ENCODE results near the gene ABCC10.
"Not testable (repeated sequence)": the region's sequence is repeated elsewhere in the genome, so short reads cannot be mapped to it uniquely, and the experiment has no call there.

The ABCC10 gene

DNA sequence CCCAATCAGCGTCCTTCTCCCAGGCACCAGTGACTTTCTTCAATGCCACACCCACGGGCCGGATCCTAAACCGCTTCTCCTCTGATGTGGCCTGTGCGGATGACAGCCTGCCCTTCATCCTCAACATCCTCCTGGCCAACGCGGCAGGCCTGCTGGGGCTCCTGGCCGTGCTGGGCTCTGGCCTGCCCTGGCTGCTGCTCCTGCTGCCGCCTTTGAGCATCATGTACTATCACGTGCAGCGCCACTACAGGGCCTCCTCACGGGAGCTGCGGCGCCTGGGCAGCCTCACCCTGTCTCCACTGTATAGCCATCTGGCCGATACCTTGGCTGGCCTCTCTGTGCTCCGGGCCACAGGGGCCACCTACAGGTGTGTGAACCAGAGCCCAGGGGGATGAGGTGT, 18.2 kb downstream of the ABCC10 start:
- no peak for DNase-seq

DNA sequence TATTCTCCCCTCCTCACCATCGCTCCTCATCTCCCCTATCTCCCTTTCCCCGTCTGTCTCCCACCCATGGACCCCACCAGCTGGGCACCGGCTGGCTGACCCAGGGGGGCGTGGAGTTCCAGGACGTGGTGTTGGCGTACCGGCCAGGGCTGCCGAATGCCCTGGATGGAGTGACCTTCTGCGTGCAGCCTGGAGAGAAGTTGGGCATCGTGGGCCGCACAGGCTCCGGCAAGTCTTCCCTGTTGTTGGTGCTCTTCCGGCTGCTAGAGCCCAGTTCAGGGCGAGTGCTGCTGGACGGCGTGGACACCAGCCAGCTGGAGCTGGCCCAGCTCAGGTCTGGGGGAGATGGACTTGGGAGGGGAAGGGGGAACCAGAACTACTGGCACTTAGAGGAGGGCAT, 20.3 kb downstream of the ABCC10 start:
- no peak for DNase-seq

DNA sequence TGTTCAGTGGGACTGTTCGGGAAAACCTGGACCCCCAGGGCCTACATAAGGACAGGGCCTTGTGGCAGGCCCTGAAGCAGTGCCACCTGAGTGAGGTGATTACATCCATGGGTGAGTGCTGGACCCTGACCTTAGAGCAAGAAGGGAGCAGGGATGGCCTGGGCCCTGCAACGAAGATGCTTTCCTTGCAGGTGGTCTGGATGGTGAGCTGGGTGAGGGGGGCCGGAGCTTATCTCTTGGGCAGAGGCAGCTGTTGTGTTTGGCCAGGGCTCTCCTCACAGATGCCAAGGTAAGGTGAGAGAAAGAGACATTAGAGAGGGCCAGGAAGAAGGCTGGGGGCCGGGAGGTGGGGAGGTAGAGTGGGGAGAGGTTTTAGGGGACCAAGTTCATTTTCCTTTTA, 21.6 kb downstream of the ABCC10 start:
- DNase-seq: no peak

DNA sequence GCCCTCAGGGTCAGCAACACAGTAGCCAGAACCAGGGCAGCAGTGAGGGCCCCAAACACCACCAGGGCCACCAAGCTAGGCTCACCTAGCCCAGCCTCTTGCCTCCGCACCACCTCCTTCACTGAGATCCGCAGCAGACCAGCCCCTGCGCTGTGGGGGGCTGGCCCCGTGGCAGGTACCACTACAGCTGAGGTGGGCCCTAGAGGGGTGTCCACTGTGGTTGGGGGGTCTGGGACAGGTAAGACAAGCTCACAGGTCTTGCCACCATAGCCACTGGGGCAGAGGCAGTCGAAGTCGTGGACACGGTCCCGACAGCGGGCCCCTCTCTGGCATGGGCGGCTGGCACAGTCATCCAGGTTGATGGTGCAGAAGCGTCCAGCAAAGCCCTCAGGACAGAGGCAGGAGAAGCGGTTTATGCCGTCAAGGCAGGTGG, 23.4 kb downstream of the ABCC10 start:
- no peak for DNase-seq

DNA sequence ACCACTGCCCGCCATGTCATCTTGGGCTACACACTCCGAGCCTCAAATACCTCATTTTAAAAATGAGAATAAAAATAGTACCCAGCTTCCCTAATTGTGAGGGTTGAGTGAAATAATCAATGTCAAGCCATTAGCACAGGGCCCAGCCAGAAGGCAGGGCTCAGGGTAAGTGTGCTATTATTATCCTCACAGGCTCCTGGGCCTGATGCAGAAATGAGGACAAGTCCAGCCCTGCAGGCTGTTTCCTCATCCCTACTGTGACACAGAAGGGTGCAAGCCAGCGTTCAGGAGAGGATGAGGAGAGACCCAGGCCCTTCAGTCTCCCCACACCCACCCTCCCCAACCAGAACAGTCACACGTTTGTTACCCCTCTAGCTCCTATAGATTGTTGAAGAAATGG, 24.0 kb downstream of the ABCC10 start:
- no peak for DNase-seq

DNA sequence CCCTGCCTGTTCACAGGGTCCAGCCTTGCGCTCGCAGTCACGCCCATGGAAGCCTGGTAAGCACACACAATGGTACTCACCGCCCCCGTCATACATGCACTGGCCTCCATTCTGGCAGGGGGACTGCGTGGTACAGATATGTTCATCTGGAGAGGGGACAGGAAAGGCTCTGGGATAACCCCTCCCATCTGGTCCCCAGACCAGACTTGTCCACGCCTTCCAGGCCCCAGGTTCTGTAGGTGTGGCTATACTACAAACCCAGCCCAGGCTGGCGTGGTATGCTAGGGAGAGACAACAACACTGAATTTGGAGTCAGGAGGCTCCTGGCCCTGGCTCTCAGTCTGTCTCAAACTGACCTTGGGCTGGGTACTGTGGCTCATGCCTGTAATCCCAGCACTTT, 24.6 kb downstream of the ABCC10 start:
- no peak for DNase-seq

DNA sequence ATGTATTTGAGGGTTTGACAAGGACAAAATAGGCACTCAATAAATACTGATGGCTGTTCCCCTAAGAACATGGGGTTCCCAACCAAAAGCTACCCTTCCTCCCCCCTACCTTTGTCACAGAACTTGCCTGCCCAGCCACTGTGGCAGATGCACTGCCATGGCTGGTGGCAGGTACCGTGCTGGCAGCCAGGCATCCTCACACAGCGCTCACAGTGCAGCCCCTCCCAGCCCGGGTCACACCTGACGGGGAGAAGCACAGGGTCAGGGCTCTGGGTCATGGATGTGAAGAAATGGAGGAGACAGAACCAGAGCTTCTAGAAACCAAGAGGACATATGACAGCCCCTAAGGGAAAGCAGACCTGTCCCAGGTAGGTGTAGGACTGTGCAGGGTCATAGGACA, 25.6 kb downstream of the ABCC10 start:
- DNase-seq: no peak

DNA sequence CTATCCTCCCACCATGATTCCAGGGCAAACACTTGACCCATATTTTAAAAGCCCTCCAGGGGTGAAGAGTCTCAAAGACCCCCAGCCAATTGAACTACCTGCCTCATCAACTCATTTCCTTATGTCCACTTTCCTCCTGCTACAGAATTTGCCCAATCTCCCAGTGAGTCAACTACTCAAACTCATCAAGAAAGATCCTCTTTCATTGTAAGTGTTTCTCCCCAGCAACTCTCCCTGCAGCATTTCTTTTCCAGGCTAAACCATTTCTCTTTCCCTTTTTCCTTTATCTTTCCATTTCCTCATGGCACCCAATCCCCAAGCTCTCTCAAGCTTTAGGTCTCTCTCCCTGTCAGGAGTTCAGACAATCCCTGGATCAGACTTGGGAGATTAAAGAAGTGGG, 26.5 kb downstream of the ABCC10 start:
- no peak for DNase-seq

DNA sequence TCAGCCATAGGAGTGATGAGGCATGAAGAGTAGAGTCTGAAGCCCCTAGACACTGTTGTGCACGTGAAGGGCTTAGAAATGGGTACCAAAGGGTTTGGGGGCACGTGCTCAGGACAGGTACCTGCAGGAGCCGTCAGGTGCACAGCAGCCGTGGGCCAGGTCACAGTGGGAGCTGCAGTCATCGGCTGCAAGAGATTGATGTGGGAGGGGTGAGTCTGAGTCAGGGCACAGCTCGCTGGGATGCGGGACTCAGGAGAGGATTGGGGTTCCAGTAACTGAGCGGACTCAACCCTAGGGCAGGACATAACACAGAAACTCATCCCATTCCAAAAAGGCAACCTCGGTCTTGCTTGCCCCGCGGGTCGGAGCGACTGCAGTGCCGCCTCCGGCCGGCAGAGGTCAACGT, 27.0 kb downstream of the ABCC10 start:
- peak; percentile 74 for DNase-seq

DNA sequence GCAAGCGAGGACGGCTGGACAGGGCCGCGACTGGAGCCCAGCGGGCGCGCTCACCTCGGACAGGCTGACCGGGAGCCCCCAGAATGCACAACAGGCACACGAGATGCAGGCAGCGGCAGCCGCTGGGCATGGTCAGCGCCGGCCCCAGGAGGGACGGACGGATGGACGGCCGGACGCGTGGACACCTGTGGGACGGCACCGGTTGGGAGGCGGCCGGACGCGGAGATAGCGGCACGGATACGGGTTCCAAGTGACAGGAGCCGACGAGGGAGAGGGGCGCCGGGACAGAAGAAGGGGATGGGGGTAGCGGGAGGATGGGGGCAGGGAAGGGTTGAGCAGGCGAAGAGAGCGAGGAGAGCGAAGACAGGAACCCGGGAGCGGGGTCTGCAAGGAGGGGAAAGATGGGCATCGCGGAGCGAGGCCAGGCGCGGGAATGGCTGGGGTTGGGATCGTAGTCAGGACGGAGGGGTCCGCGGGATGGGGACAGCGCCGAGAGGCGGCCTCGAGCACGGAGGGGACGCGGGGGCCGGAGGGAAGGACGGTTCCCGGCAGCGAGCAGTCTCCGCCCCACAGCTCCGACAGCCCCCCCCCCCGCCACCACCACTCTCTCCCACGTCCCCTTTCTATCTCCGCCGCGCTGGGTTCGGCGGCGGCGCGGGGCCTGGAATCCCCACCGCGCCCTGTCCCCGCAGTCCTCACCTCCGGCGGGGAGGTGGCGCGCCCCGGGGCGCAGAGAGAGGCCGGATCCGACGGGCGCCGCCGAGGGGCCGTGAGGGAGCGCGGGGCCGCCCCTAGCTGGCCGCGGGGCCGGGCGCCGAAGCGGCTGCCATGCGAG, 27.6 kb downstream of the ABCC10 start:
- peak; percentile 56 for DNase-seq

DNA sequence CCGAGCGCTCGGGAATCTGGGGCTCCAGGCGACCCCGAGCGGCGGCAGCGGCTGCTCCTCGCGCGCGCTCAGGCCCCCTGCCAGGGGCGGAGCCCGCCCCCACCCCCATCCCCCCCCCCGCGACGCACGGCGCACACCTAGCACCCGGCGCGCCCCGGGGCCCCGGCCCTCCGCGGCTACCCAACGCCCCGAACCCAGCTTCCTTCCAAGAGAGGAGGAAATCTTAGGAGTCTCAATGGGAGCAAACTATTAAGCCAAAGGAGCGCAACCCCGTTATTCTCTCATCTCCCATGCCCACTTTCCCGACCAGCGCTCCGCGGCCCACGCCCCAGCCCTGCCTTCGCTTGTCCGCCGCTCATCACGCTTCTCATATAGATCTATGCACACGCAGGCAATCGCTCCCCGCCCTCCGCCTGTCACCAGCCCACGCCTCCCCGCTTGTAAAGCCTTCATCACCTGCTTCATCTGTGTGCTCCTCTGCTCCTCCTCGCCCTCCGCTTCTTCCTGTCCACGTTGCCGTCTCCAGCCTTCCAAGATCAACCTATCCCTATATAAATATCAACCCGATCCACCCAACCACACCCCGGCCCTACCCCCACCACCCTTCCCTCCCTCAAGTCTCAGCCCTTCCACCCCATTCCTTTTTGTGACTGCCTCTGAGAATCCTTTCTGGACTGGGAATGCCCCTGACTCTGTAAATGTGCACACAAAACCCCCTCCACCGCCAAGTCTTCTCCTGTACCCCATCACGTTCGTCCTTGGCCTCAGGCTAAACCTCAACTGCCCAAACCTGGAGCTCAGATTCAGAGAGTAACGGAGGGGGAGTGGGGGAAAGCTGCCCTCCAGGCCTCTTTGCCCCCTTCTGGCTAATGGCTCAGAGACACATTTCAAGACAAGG, 28.4 kb downstream of the ABCC10 start, which contains the start of gene DLK2:
DLK2 (minus strand) TSS at position 18 of the 898 bp plus-strand sequence. CDS start 723 bp downstream, outside the sequence.
- DNase-seq: peak; percentile 76

DNA sequence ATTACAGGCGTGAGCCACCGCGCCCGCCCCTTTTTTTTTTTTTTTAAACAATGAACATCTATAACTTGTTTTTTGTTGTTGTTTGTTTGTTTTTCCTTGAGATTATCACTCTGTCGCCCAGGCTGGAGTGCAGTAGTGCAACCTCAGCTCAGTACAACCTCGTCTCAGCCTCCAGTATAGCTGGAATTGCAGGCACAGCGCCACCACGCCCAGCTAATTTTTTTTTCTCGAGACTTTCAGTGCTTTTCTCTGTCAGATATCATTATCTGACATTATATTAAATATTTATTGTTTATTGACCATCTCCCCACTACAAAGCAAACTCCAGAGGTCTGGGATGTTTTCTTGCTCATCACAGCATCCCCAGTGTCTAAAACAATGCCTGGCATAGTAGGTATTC, 30.3 kb downstream of the ABCC10 start:
- DNase-seq: no peak

DNA sequence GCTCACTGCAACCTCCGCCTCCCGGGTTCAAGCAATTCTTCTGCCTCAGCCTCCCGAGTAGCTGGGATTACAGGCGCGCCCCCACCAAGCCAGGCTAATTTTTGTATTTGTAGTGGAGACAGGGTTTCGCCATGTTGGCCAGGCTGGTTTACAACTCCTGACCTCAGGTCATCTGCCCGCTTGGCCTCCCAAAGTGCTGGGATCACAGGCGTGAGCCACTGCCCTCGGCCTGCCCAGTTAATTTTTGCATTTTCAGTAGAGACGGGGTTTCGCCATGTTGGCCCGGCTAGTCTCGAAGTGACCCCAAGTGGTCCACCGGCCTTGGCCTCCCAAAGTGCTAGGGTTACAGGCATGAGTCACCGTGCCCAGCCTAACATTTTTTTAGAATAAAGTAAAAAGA, 30.8 kb downstream of the ABCC10 start:
- DNase-seq: not testable (repeated sequence)

DNA sequence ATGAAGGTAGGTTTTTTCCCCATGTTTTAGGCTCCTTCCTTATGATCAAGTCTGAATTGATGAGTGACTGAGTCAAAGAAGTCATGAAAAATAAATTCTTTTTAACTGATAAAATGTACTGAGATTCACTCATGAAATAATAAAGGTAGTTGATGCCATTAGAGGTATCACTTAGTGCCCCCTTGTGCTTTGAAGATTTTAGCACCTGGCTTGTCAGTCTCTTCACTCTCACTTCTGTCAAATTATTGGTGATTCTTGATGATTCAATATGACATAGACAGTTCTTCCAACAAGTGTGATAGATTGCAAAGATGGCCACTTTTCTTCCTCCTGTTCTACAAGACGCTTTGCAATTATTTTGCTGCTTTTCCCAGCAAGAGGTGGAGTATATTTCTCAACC, 32.2 kb downstream of the ABCC10 start:
- DNase-seq: no peak

DNA sequence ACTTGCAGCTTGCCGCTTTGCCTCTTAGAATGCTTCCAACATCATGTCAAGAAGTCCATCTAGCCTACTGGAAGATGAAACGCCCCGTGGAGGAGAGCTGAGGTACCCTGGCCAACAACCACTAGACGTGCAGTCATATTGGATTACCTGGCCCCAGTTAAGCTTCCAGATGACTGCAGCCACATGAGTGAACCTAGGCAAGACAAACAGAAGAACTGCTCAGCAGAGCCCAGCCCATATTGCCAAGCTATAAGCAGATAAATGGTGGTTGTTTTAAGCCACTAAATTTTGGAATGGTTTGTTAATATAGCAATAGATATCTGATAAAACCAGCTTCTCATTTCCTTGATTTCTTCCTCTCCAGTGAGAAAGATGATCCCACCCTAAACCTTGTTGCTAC, 32.7 kb downstream of the ABCC10 start:
- no peak for DNase-seq

DNA sequence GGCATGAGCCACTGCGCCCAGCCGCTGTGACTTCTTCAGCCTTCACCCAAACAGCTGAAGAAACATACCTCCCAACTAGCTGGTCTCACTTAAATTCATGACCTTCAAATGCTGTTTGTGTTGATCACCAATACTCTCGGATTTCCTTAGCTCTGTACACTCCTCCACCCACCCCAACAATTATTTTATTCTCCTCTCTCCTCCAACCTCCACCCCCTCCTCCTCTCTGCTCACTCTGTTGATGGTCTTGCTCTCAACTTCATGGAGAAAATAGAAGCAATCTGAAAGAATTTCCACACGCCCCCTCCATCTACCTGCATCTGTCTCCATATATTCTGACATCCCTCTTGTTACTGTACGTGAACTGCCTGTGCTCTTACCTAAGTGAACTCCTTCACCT, 34.6 kb downstream of the ABCC10 start:
- no peak for DNase-seq

DNA sequence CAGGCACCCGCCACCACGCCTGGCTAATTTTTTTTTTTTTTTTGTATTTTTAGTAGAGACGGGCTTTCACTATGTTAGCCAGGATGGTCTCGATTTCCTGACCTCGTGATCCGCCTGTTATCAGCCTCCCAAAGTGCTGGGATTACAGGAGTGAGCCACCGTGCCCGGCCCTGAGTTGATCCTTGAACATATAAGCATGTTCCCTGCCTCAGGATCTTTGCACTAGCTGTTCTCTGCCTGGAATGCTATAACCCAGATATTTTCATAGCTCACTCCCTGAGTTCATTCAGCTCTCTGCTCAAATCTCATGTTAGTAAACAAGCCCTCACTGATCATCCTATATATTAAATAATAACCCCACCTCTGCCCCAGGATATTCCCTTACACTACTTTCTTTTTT, 37.0 kb downstream of the ABCC10 start:
- no peak for DNase-seq

DNA sequence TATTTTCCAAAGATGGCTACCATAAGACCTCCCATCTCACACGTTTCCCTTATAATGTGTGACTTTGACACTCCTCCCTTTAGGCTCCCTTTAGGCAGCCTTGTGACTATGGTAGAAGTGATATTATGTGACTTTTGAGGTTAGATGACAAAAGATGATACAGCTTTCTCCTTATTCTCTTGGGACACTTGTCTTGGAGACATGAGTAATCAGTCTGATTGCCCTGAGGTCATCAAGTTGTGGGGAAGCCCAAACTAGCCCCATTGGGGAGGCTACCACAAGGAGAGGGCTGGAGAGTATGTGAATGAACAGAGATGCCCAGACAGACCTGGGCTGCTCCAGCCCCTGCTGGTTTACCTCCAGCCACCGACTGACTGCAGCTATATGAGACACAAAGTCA, 38.6 kb downstream of the ABCC10 start:
- no peak for DNase-seq

DNA sequence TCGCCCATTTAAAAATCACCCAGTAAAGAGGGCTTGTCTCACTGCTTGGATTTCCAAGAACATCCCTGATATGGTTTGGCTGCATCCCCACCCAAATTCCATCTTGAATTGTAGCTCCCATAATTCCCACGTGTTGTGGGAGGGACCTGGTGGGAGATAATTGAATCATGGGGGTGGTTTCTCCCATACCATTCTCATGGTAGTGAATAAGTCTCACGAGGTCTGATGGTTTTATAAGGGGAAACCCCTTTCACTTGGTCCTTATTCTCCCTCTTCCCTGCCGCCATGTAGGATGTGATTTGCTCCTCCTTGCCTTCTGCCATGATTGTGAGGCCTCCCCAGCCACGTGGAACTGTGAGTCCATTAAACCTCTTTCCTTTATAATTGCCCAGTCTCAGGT, 39.9 kb downstream of the ABCC10 start:
- not testable (repeated sequence) for DNase-seq

DNA sequence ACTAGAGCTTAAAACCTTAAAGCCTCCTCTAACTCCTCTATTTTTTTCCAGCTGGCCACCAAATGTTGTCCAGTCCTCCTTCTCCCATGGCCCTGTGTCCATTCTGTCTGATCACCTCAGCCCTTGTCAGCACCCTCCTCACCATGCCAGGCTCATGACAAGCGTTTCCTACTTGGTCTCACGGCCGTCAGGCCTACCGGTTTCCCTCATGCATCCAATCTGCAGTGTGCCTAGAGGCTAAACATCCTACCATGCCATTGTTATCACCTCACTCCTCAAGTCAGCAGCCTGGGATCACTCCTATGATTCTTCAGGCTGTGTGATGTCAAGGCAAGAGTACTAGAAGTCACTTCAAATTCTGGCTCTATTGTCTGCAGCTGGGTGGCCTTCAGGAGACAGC, 40.4 kb downstream of the ABCC10 start:
- DNase-seq: no peak

DNA sequence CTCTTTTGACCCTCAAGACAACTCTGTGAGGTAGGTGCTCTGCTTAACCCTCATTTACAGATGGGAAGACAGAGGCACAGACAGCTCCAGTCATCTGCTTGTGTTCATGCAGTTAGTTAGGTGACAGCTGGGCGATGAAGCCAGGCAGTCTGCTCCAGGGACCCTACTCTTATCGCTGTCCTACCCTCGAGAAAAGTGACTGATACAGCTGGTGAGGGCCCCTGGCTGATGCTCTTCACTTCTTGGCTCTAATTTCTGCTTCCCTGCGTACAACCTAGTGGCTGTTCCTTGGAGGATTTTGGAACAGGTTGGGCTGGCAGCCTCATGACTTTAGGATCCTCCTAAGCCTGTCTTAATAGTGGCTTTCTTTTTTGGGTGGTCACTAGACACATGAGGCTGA, 40.9 kb downstream of the ABCC10 start:
- DNase-seq: no peak

DNA sequence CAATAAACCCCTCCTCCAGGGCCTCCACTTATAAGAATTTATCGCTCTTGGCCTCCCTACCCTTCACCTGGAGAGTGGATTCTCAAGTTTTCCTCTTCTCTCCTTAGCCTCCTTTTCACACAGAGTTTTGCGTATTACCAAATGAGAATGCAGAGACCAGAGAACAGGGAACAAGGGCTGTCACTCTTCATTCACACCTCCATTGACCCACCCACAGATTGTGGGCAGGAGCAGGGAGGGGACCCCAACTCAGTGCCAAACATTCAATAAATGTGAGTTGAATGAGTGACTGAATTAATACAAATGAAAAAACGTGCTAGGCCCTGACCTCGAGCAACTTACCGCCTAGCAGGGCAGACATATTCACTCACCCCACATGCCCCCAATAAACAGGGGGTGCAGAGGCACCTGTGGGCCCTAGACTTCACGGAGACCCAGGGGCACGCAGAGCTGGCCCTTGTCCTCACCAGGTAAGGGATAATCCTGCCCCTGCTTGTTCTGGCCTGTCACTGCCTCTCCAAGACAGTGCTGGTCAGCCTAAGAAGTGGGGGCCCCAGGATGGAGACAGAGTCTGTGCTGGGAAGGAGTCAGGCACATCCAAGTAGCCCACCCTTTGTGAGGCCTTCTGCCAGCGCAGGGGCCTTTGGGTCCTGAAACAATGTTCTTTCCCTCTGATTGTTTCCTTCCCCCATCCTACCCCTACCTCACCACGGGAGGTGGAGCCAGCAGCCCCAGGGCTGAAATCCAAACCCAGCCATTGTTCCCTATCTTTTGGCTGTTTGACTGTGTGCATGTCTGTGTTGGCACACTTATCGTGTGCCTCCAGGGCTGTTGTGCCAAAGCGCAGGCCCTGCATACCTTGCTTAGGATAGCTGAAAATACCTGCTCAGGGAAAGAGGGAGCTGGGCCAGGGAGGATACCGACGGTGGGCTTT, 41.7 kb downstream of the ABCC10 start:
- no peak for DNase-seq

DNA sequence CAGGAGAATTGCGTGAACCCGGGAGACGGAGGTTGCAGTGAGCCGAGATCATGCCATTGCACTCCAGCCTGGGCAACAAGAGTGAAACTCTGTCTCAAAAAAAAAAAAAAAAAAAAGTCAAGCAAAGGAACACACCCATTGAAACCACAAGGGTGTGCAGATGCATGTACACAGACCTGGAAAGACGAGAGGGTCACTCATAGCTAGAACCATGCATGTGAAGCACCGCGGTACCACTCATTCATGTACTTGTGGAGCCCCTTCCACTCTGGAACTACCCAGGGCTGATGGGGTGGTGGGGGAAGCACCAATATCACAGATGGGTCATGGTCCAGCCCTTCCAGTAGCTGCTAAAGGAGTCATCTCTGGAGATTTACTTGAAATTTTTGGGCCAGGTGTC, 42.6 kb downstream of the ABCC10 start:
- DNase-seq: no peak

Data from CD4-positive, alpha-beta T cell treated with Interleukin-6 for 4 hours (primary cell).